ENCODE results near the gene PAQR4. TPM values are rescaled to one million over a fixed set of nuclear protein-coding genes. Genes with fewer than 3 reads are reported as not detected.
"Not testable (repeated sequence)": the region's sequence is repeated elsewhere in the genome, so short reads cannot be mapped to it uniquely, and the experiment has no call there.

Gene PAQR4
- total RNA-seq, 5 donors from 2014 or later (not counting 1 experiment from before 2014, with no cell fraction given), result 1.9 to 3.3 (median 3.1) TPM

- H3K4me3 ChIP-seq (ENCODE audit: control insufficient read depth in 1 of 2, extremely low read depth in 1 of 2, low read length in 1 of 2), result no peak overlapping the region
- 98% methylated on average over 8 of the region's 12 CpGs for WGBS (ENCODE audit: insufficient coverage)
- no peak overlapping the region for H3K27ac ChIP-seq (ENCODE audit: low read length)
- Mint-ChIP-seq H3K27ac (no peak overlapping the region), H3K4me3 (no peak overlapping the region), H3K9me3 (no peaks in the 10 kb centered on the region), H3K27me3 (no peaks in the 10 kb centered on the region), H3K36me3 (peaks cover 34% of the 10 kb centered on the region), H3K4me1 (peaks cover 0 to 13% (median 0%) of the 10 kb centered on the region in 3 donors)
- CTCF ChIA-PET, result interaction anchor here (0.5 to 0.7 kb wide), 2 partner anchors 12 to 13 kb away, joined by 4 read pairs; no protein-coding TSS in a partner anchor
- H3K27me3 ChIP-seq (replicated peaks in 1 of 2; ENCODE audit: control insufficient read depth in 2 of 2, extremely low read depth in 1 of 2, insufficient read depth in 2 of 2, low read length in 1 of 2), result no peaks in the 10 kb centered on the region
- peaks cover 31 to 70% of the 10 kb centered on the region in 2 donors for H3K36me3 ChIP-seq (ENCODE audit: control insufficient read depth in 2 of 2, extremely low read depth in 1 of 2, insufficient read depth in 1 of 2, low read length in 1 of 2)
- H3K9me3 ChIP-seq, result no peaks in the 10 kb centered on the region
- no peaks in the 10 kb centered on the region for H3K4me1 ChIP-seq (ENCODE audit: control insufficient read depth in 1 of 2, extremely low read depth in 1 of 2, insufficient read depth in 2 of 2, low read length in 2 of 2)
- DNase-seq (no peak), ATAC-seq (replicated peaks in 1 of 4) (no peak)
- POLR2A ChIA-PET, result no interaction called here
Observed at GRCh38 chr16:2938206-2938605, 30.9 kb upstream of the PAQR4 start.

- DNase-seq (no peak), ATAC-seq (replicated peaks in 1 of 4) (no peak)
- H3K4me1 Mint-ChIP-seq, result peaks cover 0 to 6% (median 0%) of the 10 kb centered on the region in 3 donors
- H3K36me3 ChIP-seq (ENCODE audit: control insufficient read depth in 2 of 2, extremely low read depth in 1 of 2, insufficient read depth in 1 of 2, low read length in 1 of 2), result peaks cover 32 to 64% of the 10 kb centered on the region in 2 donors
- H3K4me3 Mint-ChIP-seq, result no peak overlapping the region
- H3K27ac ChIP-seq (ENCODE audit: low read length), result no peak overlapping the region
- CTCF ChIA-PET, result no interaction called here
- H3K27me3 ChIP-seq (replicated peaks in 1 of 2; ENCODE audit: control insufficient read depth in 2 of 2, extremely low read depth in 1 of 2, insufficient read depth in 2 of 2, low read length in 1 of 2), result no peaks in the 10 kb centered on the region
- POLR2A ChIA-PET, result no interaction called here
- H3K9me3 ChIP-seq, result no peaks in the 10 kb centered on the region
- no peaks in the 10 kb centered on the region for H3K9me3 Mint-ChIP-seq
- H3K27me3 Mint-ChIP-seq, result no peaks in the 10 kb centered on the region
- no peak overlapping the region for H3K27ac Mint-ChIP-seq
- no peaks in the 10 kb centered on the region for H3K4me1 ChIP-seq (ENCODE audit: control insufficient read depth in 1 of 2, extremely low read depth in 1 of 2, insufficient read depth in 2 of 2, low read length in 2 of 2)
- H3K36me3 Mint-ChIP-seq, result peaks cover 27% of the 10 kb centered on the region
- 100% methylated on average over 1 of the region's 2 CpGs for WGBS (ENCODE audit: insufficient coverage)
- no peak overlapping the region for H3K4me3 ChIP-seq (ENCODE audit: control insufficient read depth in 1 of 2, extremely low read depth in 1 of 2, low read length in 1 of 2)
Observed at GRCh38 chr16:2939968-2940367, 29.2 kb upstream of the PAQR4 start.

GRCh38 chr16:2942045-2942444 is 27.1 kb upstream of the PAQR4 start:
- H3K27me3 ChIP-seq (replicated peaks in 1 of 2; ENCODE audit: control insufficient read depth in 2 of 2, extremely low read depth in 1 of 2, insufficient read depth in 2 of 2, low read length in 1 of 2), result no peaks in the 10 kb centered on the region
- no peaks in the 10 kb centered on the region for H3K4me1 ChIP-seq (ENCODE audit: control insufficient read depth in 1 of 2, extremely low read depth in 1 of 2, insufficient read depth in 2 of 2, low read length in 2 of 2)
- ATAC-seq (replicated peaks in 1 of 4), result no peak
- POLR2A ChIA-PET, result no interaction called here
- DNase-seq, result no peak
- no peaks in the 10 kb centered on the region for H3K9me3 Mint-ChIP-seq
- H3K27me3 Mint-ChIP-seq, result no peaks in the 10 kb centered on the region
- H3K4me1 Mint-ChIP-seq, result no peaks in the 10 kb centered on the region
- peaks cover 28 to 52% of the 10 kb centered on the region in 2 donors for H3K36me3 ChIP-seq (ENCODE audit: control insufficient read depth in 2 of 2, extremely low read depth in 1 of 2, insufficient read depth in 1 of 2, low read length in 1 of 2)
- H3K27ac ChIP-seq (ENCODE audit: low read length), result no peak overlapping the region
- H3K9me3 ChIP-seq, result no peaks in the 10 kb centered on the region
- CTCF ChIA-PET, result interaction anchor here in 1 of 2 donors (0.6 kb wide), 1 partner anchor 15 kb away, joined by 3 read pairs; no protein-coding TSS in a partner anchor
- 89% methylated on average over 4 of the region's 4 CpGs for WGBS (ENCODE audit: insufficient coverage)
- H3K4me3 ChIP-seq (ENCODE audit: control insufficient read depth in 1 of 2, extremely low read depth in 1 of 2, low read length in 1 of 2), result no peak overlapping the region
- H3K27ac Mint-ChIP-seq, result no peak overlapping the region
- no peak overlapping the region for H3K4me3 Mint-ChIP-seq
- H3K36me3 Mint-ChIP-seq, result peaks cover 26% of the 10 kb centered on the region

GRCh38 chr16:2943716-2944115 is 25.4 kb upstream of the PAQR4 start:
- H3K27ac ChIP-seq (ENCODE audit: low read length); H3K9me3 ChIP-seq; H3K27me3 ChIP-seq (replicated peaks in 1 of 2; ENCODE audit: control insufficient read depth in 2 of 2, extremely low read depth in 1 of 2, insufficient read depth in 2 of 2, low read length in 1 of 2); H3K4me3 ChIP-seq (ENCODE audit: control insufficient read depth in 1 of 2, extremely low read depth in 1 of 2, low read length in 1 of 2); H3K9me3 Mint-ChIP-seq; H3K27me3 Mint-ChIP-seq; H3K4me1 Mint-ChIP-seq; POLR2A ChIA-PET; H3K4me3 Mint-ChIP-seq; DNase-seq; CTCF ChIA-PET; ATAC-seq (replicated peaks in 1 of 4); H3K4me1 ChIP-seq (ENCODE audit: control insufficient read depth in 1 of 2, extremely low read depth in 1 of 2, insufficient read depth in 2 of 2, low read length in 2 of 2); H3K27ac Mint-ChIP-seq: not testable (repeated sequence)
- WGBS (ENCODE audit: insufficient coverage), result 93% methylated on average over 3 of the region's 12 CpGs
- peaks cover 28% of the 10 kb centered on the region for H3K36me3 Mint-ChIP-seq
- H3K36me3 ChIP-seq (ENCODE audit: control insufficient read depth in 2 of 2, extremely low read depth in 1 of 2, insufficient read depth in 1 of 2, low read length in 1 of 2), result peaks cover 17 to 39% of the 10 kb centered on the region in 2 donors

- Histone ChIP-seq H3K4me1 (ENCODE audit: control insufficient read depth in 1 of 2, extremely low read depth in 1 of 2, insufficient read depth in 2 of 2, low read length in 2 of 2) (no peaks in the 10 kb centered on the region), H3K36me3 (ENCODE audit: control insufficient read depth in 2 of 2, extremely low read depth in 1 of 2, insufficient read depth in 1 of 2, low read length in 1 of 2) (peaks cover 14 to 18% of the 10 kb centered on the region in 2 donors), H3K27ac (ENCODE audit: low read length) (no peak overlapping the region), H3K9me3 (no peaks in the 10 kb centered on the region), H3K27me3 (replicated peaks in 1 of 2; ENCODE audit: control insufficient read depth in 2 of 2, extremely low read depth in 1 of 2, insufficient read depth in 2 of 2, low read length in 1 of 2) (no peaks in the 10 kb centered on the region), H3K4me3 (ENCODE audit: control insufficient read depth in 1 of 2, extremely low read depth in 1 of 2, low read length in 1 of 2) (no peak overlapping the region)
- Mint-ChIP-seq H3K27ac (no peak overlapping the region), H3K9me3 (no peaks in the 10 kb centered on the region), H3K4me1 (no peaks in the 10 kb centered on the region), H3K36me3 (peaks cover 18% of the 10 kb centered on the region), H3K27me3 (no peaks in the 10 kb centered on the region), H3K4me3 (no peak overlapping the region)
- POLR2A ChIA-PET, result no interaction called here
- DNase-seq (no peak), ATAC-seq (replicated peaks in 1 of 4) (no peak)
- 90% methylated on average over 3 of the region's 4 CpGs for WGBS (ENCODE audit: insufficient coverage)
- CTCF ChIA-PET, result no interaction called here
Observed at GRCh38 chr16:2946649-2947048, 22.5 kb upstream of the PAQR4 start.

GRCh38 chr16:2948807-2949704 is 20.1 kb upstream of the PAQR4 start:
- CTCF ChIA-PET, result interaction anchor here (0.6 to 0.7 kb wide), 2 partner anchors 65 to 1958 kb away, joined by 3 read pairs; no protein-coding TSS in a partner anchor
- Histone ChIP-seq H3K4me1 (ENCODE audit: control insufficient read depth in 1 of 2, extremely low read depth in 1 of 2, insufficient read depth in 2 of 2, low read length in 2 of 2) (no peaks in the 10 kb centered on the region), H3K9me3 (no peaks in the 10 kb centered on the region), H3K36me3 (ENCODE audit: control insufficient read depth in 2 of 2, extremely low read depth in 1 of 2, insufficient read depth in 1 of 2, low read length in 1 of 2) (peaks cover 8 to 11% of the 10 kb centered on the region in 2 donors), H3K27ac (ENCODE audit: low read length) (no peak overlapping the region), H3K4me3 (ENCODE audit: control insufficient read depth in 1 of 2, extremely low read depth in 1 of 2, low read length in 1 of 2) (no peak overlapping the region), H3K27me3 (replicated peaks in 1 of 2; ENCODE audit: control insufficient read depth in 2 of 2, extremely low read depth in 1 of 2, insufficient read depth in 2 of 2, low read length in 1 of 2) (peaks cover 0 to 13% of the 10 kb centered on the region in 2 experiments)
- H3K9me3 Mint-ChIP-seq, result no peaks in the 10 kb centered on the region
- H3K27me3 Mint-ChIP-seq, result no peaks in the 10 kb centered on the region
- POLR2A ChIA-PET, result no interaction called here
- H3K36me3 Mint-ChIP-seq, result peaks cover 12% of the 10 kb centered on the region
- H3K4me3 Mint-ChIP-seq, result no peak overlapping the region
- peak in 1 of 4 experiments; percentile 9 for ATAC-seq (replicated peaks in 1 of 4)
- no peak overlapping the region for H3K27ac Mint-ChIP-seq
- no peak for DNase-seq
- no peaks in the 10 kb centered on the region for H3K4me1 Mint-ChIP-seq
- WGBS (ENCODE audit: insufficient coverage), result 86% methylated on average over 32 of the region's 36 CpGs
